LNCAP (cell line): Measurements from ENCODE around the gene FMN2.

Experiments
- CTCF ChIP-seq: fragments of 450-650 bp; IDR thresholded peaks from 2 replicates; pipeline ENCODE4 v1.5.1; 2017; ENCODE audit warnings: mild to moderate bottlenecking

Gene FMN2

GRCh38 chr1:240234485-240235210, 143.0 kb downstream of the FMN2 start:
- no peak for TF ChIP-seq CTCF

- no peak for TF ChIP-seq CTCF
These were observed 144.0 kb downstream of the FMN2 start for GRCh38 chr1:240235521-240236288.

- TF ChIP-seq CTCF, result no peak
These were observed 145.6 kb downstream of the FMN2 start for GRCh38 chr1:240237305-240237721.

GRCh38 chr1:240239309-240239708, 147.6 kb downstream of the FMN2 start:
- no peak for TF ChIP-seq CTCF

- no peak for TF ChIP-seq CTCF
These were observed 149.6 kb downstream of the FMN2 start for GRCh38 chr1:240241278-240241677.

- TF ChIP-seq CTCF, result no peak
These were observed 151.0 kb downstream of the FMN2 start for GRCh38 chr1:240242601-240243144.

- TF ChIP-seq CTCF, result no peak
These were observed 153.4 kb downstream of the FMN2 start for GRCh38 chr1:240244968-240245628.
